A673 (cell line): Measurements from ENCODE around the gene SND1. TPM values are rescaled to one million over a fixed set of nuclear protein-coding genes. Genes with fewer than 3 reads are reported as not detected.
"Not testable (repeated sequence)": the region's sequence is repeated elsewhere in the genome, so short reads cannot be mapped to it uniquely, and the experiment has no call there.

Experiments
- BruUV-seq: library from RNA; stranded (reverse); fragments of 400-500 nt; replicated peaks from 2 replicates; lab custom pipeline; 2021; lab: Mats Ljungman, UMichigan
- CTCF ChIA-PET: fragments of 300-600 bp; sonication (Branson Sonifier 250); formaldehyde crosslinking; loops from one replicate; lab custom pipeline; 2022; ENCODE audit warnings: antibody characterized with exemption; lab: Charles Lee
- POLR2A ChIA-PET: fragments of 300-600 bp; sonication (Branson Sonifier 250); formaldehyde crosslinking; loops from one replicate; lab custom pipeline; 2022; ENCODE audit warnings: antibody characterized with exemption; ENCODE audit not compliant: low non-redundant PET; lab: Charles Lee
- DNase-seq: peaks from one replicate; pipeline ENCODE4 v3.0.0-alpha.2; 2015; ENCODE audit warnings: low spot score
- H3K27ac ChIP-seq: fragments of 200-600 bp; sonication (generic); 2 replicates; pipeline ENCODE4 v1.5.1; 2016; ENCODE audit warnings: mixed run types, low read depth, mild to moderate bottlenecking, mixed read lengths, antibody characterized with exemption, low read length; ENCODE audit not compliant: poor library complexity, severe bottlenecking
- H3K27me3 ChIP-seq: fragments of 200-600 bp; sonication (generic); replicated peaks from 2 replicates; pipeline ENCODE4 v1.6.1; 2017; ENCODE audit warnings: mixed run types, low read depth, mild to moderate bottlenecking, mixed read lengths, antibody characterized with exemption, low read length; ENCODE audit not compliant: insufficient read depth, poor library complexity
- H3K36me3 ChIP-seq: fragments of 200-600 bp; sonication (generic); 2 replicates; pipeline ENCODE4 v1.6.1; 2016; ENCODE audit warnings: mixed run types, mild to moderate bottlenecking, mixed read lengths, antibody characterized with exemption, low read length; ENCODE audit not compliant: insufficient read depth, poor library complexity, severe bottlenecking
- H3K4me1 ChIP-seq: fragments of 200-600 bp; sonication (generic); 2 replicates; pipeline ENCODE4 v1.6.1; 2017; ENCODE audit warnings: mixed run types, mild to moderate bottlenecking, mixed read lengths, antibody characterized with exemption, low read length; ENCODE audit not compliant: insufficient read depth, poor library complexity, severe bottlenecking
- H3K4me3 ChIP-seq: fragments of 200-600 bp; sonication (generic); 2 replicates; pipeline ENCODE4 v1.5.1; 2016; ENCODE audit warnings: low read depth, mixed run types, mild to moderate bottlenecking, mixed read lengths, low read length; ENCODE audit not compliant: poor library complexity, severe bottlenecking
- H3K9me3 ChIP-seq: fragments of 200-600 bp; sonication (generic); 2 replicates; pipeline ENCODE4 v1.6.1; 2016; ENCODE audit warnings: mixed run types, low read depth, mild to moderate bottlenecking, mixed read lengths, antibody characterized with exemption, low read length; ENCODE audit not compliant: poor library complexity, severe bottlenecking
- EZH2 ChIP-seq: fragments of 200-600 bp; sonication (generic); IDR thresholded peaks from 2 replicates; pipeline ENCODE4 v1.6.1; 2017; ENCODE audit warnings: borderline replicate concordance, low read depth, mild to moderate bottlenecking, mixed read lengths, antibody characterized with exemption, low read length; ENCODE audit not compliant: poor library complexity, severe bottlenecking
- intact Hi-C: fragments of 100-400 bp; cut with micrococcal nuclease; formaldehyde crosslinking; loops from one replicate; pipeline ENCODE4 v1.10.0; 2022; ENCODE audit not compliant: unreplicated experiment
- total RNA-seq: library from RNA; stranded (reverse); gene quantifications from 2 replicates; pipeline ENCODE4 v1.2.3, GENCODE V29; 2021
- TF ChIP-seq, protein P1 (sequence below): fragments of 300-800, 200-600 bp; sonication (generic); conservative IDR thresholded peaks from 2 replicates; pipeline ENCODE4 v1.5.1; 2017; ENCODE audit warnings: low read depth, mild to moderate bottlenecking, antibody characterized with exemption, low read length, moderate library complexity, mixed read lengths

The SND1 gene
- total RNA-seq, 1 experiment from 2014 or later: 177 TPM

DNA sequence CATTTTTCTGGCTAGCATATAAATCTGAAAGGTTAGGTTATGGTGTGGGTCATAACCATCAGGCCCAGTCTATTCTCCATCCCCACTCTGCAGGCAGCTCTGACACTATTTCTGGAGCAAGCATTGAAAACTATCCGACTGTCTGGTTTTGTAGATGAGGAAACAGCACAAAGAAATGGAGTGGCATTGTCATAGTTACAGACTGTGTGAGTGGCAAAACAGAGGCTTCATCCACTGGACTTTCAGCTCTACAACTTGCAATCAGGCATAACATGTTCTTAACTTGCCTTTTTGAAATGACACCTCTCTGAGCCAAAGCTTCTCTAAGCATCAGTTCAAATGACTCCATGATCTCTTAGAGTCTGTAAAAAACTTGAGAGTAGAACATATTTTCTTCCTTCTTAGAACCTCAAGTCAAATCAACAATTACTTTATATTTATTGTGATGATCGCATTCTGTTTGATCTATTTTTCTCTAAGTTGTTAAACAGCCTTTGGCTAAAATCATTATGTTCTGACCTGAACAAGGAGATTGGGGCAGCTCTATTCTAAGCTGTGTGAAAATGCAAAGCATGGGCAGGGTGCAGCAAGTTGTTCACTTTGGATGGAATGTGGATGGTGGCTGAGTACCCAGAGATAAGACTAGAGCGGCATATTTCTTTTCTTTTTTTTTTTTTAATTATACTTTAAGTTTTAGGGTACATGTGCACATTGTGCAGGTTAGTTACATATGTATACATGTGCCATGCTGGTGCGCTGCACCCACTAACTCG is 310.8 kb downstream of the SND1 start:
- Histone ChIP-seq H3K27ac (no peak overlapping the region), H3K27me3 (no peaks in the 10 kb centered on the region), H3K9me3 (no peaks in the 10 kb centered on the region), H3K36me3 (no peaks in the 10 kb centered on the region), H3K4me3 (no peak overlapping the region), H3K4me1 (no peaks in the 10 kb centered on the region)
- no peak for DNase-seq
- TF ChIP-seq, protein P1, sequence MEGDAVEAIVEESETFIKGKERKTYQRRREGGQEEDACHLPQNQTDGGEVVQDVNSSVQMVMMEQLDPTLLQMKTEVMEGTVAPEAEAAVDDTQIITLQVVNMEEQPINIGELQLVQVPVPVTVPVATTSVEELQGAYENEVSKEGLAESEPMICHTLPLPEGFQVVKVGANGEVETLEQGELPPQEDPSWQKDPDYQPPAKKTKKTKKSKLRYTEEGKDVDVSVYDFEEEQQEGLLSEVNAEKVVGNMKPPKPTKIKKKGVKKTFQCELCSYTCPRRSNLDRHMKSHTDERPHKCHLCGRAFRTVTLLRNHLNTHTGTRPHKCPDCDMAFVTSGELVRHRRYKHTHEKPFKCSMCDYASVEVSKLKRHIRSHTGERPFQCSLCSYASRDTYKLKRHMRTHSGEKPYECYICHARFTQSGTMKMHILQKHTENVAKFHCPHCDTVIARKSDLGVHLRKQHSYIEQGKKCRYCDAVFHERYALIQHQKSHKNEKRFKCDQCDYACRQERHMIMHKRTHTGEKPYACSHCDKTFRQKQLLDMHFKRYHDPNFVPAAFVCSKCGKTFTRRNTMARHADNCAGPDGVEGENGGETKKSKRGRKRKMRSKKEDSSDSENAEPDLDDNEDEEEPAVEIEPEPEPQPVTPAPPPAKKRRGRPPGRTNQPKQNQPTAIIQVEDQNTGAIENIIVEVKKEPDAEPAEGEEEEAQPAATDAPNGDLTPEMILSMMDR: no peak
- TF ChIP-seq EZH2: no peak
- no TSS peak for BruUV-seq
- intact Hi-C loops: no loop called here
- CTCF ChIA-PET: no interaction called here
- POLR2A ChIA-PET: no interaction called here

DNA sequence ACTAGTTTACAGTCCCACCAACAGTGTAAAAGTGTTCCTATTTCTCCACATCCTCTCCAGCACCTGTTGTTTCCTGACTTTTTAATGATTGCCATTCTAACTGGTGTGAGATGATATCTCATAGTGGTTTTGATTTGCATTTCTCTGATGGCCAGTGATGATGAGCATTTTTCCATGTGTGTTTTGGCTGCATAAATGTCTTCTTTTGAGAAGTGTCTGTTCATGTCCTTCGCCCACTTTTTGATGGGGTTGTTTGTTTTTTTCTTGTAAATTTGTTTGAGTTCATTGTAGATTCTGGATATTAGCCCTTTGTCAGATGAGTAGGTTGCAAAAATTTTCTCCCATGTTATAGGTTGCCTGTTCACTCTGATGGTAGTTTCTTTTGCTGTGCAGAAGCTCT is 311.9 kb downstream of the SND1 start:
- BruUV-seq, H3K27ac ChIP-seq, H3K27me3 ChIP-seq, intact Hi-C loops, CTCF ChIA-PET, H3K9me3 ChIP-seq, POLR2A ChIA-PET, H3K36me3 ChIP-seq, DNase-seq, H3K4me1 ChIP-seq, H3K4me3 ChIP-seq: not testable (repeated sequence)

DNA sequence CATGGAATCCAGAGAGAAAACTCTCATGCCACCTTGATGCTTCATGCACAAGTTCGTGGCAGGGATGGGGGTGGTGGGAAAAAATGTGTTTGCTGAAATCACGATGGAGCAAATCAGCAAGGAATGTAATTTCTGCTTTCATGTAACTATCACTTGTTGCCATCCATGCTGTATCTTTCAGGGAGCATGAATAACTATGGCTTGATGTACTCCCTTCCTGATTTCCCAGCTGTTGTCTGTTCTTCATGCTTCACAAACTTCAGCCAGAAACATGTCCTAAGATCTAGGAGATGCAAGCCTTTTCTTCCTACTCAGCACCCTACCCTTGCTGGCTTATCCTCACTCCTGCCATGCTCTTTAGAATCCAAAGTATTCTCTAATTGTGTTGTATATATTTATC is 315.3 kb downstream of the SND1 start:
- H3K4me3 ChIP-seq: no peak overlapping the region
- H3K9me3 ChIP-seq: no peaks in the 10 kb centered on the region
- H3K27me3 ChIP-seq: no peaks in the 10 kb centered on the region
- BruUV-seq: no TSS peak
- H3K4me1 ChIP-seq: no peaks in the 10 kb centered on the region
- intact Hi-C loops: no loop called here
- H3K36me3 ChIP-seq: no peaks in the 10 kb centered on the region
- POLR2A ChIA-PET: interaction anchor here (0.6 kb wide), 1 partner anchor 271 kb away, joined by 3 read pairs; no protein-coding TSS in a partner anchor
- TF ChIP-seq EZH2: no peak
- TF ChIP-seq, protein P1: no peak
- no peak overlapping the region for H3K27ac ChIP-seq
- CTCF ChIA-PET: no interaction called here
- no peak for DNase-seq

- TF ChIP-seq EZH2: no peak
Measured at GRCh38 chr7:127968547-127968946, 316.6 kb downstream of the SND1 start.

More at GRCh38 chr7:127968547-127968946, 316.6 kb downstream of the SND1 start:
- ChIA-PET POLR2A (no interaction called here), CTCF (no interaction called here)
- Histone ChIP-seq H3K27me3 (no peaks in the 10 kb centered on the region), H3K27ac (no peak overlapping the region), H3K36me3 (no peaks in the 10 kb centered on the region), H3K4me3 (no peak overlapping the region), H3K4me1 (no peaks in the 10 kb centered on the region), H3K9me3 (no peaks in the 10 kb centered on the region)
- no TSS peak for BruUV-seq
- intact Hi-C loops: no loop called here
- DNase-seq: no peak
